Parietal lobe (tissue), 2 donors: ENCODE data around the gene DENND4B. TPM values are rescaled to one million over a fixed set of nuclear protein-coding genes. Genes with fewer than 3 reads are reported as not detected.

Experiments
- small RNA-seq: library from RNA; depleted of rRNA; stranded (forward); fragments of <200 nt; gene quantifications from one replicate; pipeline ENCODE3, GENCODE V24; 2014; ENCODE audit warnings: low replicate concordance
- total RNA-seq: library from RNA; depleted of rRNA; stranded (reverse); fragments of >200 nt; gene quantifications from one replicate; pipeline ENCODE4 v1.2.3, GENCODE V29; 2014

The DENND4B gene
- 38.8 TPM for total RNA-seq

GRCh38 chr1:153946622-153947241 is at the start of gene DENND4B:
Gene DENND4B (minus strand): TSS chr1:153946718. CDS start chr1:153944374, 2,344 bp downstream.

DNA sequence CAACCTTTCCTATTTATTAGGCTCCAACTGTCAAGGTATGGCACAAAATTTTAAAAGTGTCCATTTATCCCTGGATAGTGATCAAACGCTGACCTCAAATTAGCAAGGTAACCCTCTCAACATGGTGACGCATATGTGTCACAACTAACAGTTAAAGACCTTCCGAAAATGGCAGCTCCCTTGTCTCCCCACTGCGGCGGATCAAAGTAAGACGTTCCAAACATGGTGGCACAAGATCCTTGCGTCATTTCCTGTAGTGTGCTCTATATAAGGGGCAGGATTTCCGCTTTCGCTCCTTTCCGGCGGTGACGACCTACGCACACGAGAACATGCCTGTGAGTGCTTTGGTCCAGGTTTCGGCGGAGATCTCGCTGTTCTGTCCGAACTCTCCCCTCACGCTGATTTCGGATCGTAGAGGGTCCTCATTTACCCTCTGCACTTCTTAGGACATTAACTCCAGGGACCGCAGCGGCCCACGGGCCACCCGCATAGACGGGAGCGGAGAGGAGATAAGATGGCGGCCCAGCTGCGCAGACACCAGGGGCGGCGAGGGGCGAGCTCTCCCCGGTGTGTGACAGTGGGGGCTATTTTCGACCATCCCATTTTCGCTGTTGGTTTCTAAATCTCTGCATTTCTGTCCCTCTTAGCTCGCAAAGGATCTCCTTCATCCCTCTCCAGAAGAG is 44.1 kb upstream of the DENND4B start, which contains the start of gene RPS27:
TSS of gene RPS27 (plus strand) at position 295 of the 683 bp plus-strand sequence. CDS start at position 330, 35 bp downstream.

GRCh38 chr1:153985941-153986761 is 39.6 kb upstream of the DENND4B start, which contains the start of gene RAB13:
Gene RAB13 (minus strand): TSS chr1:153986339. CDS start chr1:153986236, 103 bp downstream.

DNA sequence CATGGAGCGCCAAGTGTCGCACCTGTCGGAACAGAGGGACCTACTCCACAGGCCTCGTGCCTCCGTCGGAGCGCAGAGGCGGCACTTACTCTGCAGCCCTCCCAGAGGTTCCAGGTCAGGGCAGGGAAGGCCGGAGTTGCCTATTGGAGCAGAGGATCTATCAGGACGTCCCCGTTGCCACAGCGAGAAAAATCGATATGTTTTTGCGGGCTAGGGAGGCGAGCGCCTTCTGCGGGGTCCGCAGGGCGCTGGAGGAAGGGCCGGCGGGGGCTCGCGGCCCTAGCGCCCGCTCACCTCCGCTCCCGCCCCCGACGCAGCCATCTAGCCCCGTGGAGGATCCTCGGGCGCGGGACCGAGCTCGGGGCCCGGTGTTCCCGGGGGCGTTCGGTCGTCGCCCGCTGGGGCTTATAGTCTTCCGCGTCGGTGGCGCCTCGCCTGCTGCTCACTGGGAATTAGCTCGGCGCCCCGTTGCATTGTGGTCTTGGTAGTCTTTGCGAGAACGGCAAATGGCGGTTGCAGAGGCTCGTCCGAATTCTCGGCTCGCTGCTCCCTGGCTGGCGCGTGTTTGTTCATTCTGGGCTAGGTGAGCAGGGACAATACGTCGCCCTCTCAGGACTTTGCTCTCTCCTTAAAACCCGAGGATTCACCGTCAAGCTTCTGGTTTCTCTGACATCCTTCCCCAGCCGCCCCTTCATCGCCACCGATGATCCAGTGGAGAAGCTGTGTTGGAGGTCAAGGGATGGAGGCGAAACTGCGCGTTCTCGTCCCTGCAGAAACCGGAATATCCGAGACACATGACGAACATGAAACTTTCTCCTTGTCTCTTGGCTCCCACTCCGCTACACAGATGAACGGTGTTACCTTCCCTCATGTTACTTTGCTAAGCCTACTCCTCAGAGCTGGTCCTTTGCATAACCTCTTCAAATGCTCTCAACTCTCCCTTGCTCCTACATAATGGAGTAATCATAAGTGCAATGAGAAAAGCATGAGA is 31.0 kb upstream of the DENND4B start, which contains the start of gene JTB:
TSS of gene JTB (minus strand) at position 425 of the 991 bp plus-strand sequence. CDS start at position 3, 422 bp downstream.

GRCh38 chr1:153967107-153967999 is 20.8 kb upstream of the DENND4B start, which contains the start of gene CREB3L4:
Gene CREB3L4 (plus strand): TSS chr1:153967902. CDS start chr1:153968526, 624 bp downstream.

GRCh38 chr1:153963030-153963849 is 16.7 kb upstream of the DENND4B start, which contains the start of gene SLC39A1:
Gene SLC39A1 (minus strand): TSS chr1:153963537. CDS start chr1:153962715, 822 bp downstream.

DNA sequence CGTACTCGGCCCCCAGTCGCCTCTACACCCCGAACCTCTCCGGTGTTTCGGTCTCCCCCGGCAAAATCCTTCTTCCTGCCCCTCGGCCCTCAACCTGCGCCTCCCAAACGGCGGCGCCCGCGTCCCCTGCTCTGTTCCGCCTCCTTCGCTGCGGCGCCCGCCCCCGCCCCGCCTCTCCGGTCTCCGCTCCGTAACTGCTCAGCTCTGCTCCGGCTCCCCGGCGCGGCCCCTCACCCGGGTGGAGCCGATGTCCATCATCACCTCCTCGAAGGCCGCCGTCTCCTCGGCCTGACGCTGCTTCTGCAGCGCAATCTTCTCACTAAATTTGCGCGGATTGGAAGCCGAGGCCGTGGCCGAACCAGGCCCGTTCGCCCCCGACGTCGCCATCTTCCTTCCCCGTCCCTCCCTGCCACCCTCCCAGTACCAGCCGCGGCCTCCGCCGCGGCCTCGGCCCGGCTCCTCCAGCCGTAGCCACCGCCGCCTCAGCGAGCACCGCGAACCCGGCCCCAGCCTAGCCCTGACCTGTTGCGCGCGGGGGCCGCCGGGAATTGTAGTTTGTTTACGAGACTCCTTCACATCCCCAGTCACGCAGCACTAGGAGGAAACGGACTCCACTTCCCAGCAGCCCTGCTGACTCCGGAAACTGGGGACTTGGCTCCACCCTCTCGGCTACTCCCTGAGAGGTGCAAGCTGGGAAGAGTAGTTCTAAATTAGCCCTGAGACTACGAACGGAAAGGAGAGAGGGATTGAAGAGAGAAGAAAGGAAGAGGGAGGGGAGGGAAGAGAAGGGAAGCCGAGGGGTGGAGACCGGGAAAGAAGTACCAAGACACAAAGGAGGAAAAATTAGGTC is 11.8 kb upstream of the DENND4B start, which contains the start of gene CRTC2:
TSS of gene CRTC2 (minus strand) at position 502 of the 850 bp plus-strand sequence. CDS start at position 387, 115 bp downstream.

DNA sequence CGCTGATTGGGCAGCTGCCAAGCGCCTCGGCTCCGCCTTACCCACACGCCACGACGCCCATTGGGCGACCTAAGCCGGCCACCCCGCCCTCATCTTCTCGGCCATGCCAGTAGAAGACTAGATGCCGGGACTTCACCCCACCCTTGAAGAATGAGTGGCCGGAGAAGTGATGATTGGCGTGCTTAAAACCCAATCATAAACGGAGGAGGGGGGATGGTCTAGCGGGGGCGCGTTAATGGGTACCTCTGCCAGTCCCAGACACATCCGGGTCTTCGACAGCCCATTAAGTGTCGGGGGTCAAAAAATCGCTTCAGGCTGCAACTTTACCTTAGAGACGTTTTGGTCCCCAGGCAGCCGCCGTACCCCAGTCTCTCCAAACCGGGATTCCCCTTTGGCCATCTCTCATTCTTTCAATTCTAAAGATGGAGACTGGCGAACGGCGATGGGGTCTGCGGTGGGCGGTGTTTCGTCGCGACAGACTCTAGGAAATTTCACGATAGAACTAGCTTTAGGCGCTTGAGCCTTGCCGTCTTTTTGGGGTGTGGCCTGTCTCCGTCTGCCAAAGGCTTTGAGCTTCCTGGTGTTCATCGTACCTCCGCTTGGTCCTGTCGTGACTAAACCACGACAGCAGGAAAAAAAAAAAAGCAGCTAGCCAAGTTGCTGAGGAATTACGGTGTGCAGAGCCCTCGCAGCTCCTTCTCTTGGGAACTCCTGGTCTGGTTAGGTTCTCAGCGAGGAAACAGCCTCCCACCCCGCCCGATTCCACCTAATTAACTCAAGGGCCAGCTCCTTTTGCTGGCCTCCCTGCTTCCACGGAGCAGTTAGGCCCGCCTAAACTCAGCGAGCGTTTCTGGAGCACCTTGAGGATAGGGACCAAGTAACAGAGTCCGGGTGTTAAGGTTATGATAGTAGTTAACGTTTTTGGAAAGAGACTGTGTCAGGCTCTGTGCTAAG is 23.3 kb downstream of the DENND4B start, which contains the start of gene GATAD2B:
TSS of gene GATAD2B (minus strand) at position 1 of the 954 bp plus-strand sequence. CDS start 94,625 bp downstream, outside the sequence.

Small RNAs within 50 kb of the gene (small RNA-seq; reads per million reads assigned to genes)
- gene AL831737.1 (not detected), gene MIR6737 (not detected)

Other genes starting within 250 kb of the DENND4B start
- 68.9 TPM for gene INTS3, start 218.7 kb downstream of the DENND4B start, total RNA-seq
- gene SLC27A3, start 171.3 kb downstream of the DENND4B start, total RNA-seq = 18.2 TPM
- 30.0 TPM for gene GATAD2B, start 23.7 kb downstream of the DENND4B start, total RNA-seq
- 6.9 TPM for gene CRTC2, start 11.9 kb upstream of the DENND4B start, total RNA-seq
- gene SLC39A1, start 16.8 kb upstream of the DENND4B start, total RNA-seq = 22.8 TPM
- gene CREB3L4, start 21.2 kb upstream of the DENND4B start, total RNA-seq = 15.7 TPM
- 56.7 TPM for gene JTB, start 31.0 kb upstream of the DENND4B start, total RNA-seq
- gene RAB13, start 39.6 kb upstream of the DENND4B start, total RNA-seq = 6.9 TPM
- 1,626 TPM for gene RPS27, start 44.0 kb upstream of the DENND4B start, total RNA-seq
- 0.31 TPM for gene NUP210L, start 208.4 kb upstream of the DENND4B start, total RNA-seq
- 177 TPM for gene TPM3, start 245.4 kb upstream of the DENND4B start, total RNA-seq